GM21360 (cell line): ENCODE data around the gene ZFAND2B.
A peak's percentile ranks its signal among the peaks of the same experiment; 100 is the strongest.

Source experiments
- ATAC-seq: cut with Tn5 transposase; IDR thresholded peaks from one replicate; pipeline ENCODE4 v1.9.1; 2021; ENCODE audit warnings: mild to moderate bottlenecking, moderate library complexity; ENCODE audit not compliant: unreplicated experiment

The ZFAND2B gene

DNA sequence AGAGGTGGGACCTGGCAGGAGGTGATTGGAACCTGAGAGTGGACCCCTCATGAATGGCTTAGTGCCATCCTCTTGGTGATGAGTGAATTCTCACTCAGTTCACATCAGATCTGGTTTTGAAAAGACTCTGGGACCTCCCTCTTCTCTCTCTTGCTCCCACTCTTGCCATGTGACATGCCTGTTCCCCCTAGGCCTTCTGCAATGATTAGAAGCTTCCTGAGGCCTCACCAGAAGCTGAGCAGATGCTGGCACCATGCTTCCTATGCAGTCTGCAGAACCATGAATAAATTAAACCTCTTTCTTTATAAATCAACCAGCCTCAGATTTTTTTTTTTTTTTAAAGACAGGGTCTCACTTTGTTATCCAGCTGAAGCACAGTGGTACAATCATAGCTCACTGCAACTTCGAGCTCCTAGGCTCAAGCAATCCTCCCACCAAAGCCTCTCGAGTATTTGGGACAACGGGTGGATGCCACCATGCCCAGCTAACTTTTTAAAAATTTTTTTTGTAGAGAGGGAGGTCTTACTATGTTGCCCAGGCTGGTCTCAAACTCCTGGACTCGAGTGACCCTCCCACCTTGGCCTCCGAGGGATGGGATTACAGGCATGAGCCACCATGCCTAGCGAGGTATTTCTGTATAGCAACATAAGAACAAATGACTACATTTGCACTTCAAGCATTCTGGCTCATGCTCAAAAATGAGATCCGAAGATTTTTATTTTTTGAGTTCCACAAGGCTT lies 2.0 kb upstream of the ZFAND2B start:
- ATAC-seq: no peak

DNA sequence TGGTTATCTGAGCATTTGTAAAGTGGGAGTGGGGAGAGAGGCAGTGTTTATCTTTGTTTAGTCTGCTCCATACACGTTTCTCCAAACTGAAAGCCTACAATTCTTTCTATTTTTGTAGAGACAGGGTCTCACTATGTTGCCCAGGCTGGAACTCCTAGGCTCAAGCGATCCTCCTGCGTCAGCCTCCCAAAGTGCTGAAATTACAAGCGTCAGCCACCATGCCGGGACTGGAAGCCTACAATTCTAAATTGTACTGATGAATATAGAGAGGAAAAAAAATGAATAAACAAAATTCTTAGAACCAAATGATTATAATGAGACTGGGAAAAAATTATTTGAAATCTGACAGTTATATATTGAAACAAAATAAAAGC lies 1.4 kb upstream of the ZFAND2B start:
- no peak for ATAC-seq

DNA sequence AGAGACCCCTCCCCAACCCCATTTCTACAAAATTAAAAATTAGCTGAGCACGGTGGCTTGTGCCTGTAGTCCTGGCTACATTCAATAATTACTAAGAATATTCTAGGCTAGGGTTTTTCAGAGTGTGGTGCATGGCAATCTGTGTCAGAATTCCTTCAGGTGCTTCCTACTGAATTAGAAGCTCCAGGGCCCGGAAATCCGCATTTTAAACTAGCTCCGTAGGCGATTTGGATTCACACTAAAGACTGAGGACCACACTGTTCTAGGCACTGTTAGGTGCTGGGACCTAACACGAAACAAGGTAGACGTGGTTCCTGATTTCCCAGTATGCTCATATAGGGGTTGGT lies 628 bp upstream of the ZFAND2B start:
- ATAC-seq: no peak

DNA sequence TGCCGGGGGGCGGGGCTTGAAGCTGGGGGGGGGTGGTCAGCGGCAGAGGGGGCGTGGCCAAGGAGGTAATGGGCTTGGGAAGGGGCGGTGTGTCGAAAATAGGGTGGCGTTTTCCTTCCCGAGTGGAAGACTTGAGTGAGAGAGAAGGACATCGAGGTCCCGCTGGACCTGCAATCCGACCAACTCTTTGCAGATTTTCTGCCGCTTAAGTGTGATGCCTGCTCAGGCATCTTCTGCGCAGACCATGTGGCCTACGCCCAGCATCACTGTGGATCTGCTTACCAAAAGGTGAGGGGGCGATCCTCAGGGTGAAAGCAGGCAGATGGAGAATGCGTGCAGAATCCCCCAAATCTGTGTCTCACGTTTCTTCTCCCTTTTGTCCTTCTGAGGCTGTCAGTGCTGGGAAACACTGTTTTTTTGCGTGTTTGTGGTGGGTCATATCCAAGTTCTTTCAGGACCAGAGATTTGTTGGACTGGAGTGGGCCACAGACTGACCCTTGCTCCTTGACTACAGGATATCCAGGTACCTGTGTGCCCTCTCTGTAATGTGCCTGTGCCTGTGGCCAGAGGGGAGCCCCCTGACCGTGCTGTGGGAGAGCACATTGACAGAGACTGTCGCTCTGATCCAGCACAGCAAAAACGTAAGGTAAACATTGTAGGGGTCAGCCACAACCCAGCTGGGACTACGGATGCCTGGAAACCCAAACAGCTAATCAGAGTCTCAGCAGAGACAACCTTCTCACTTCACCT lies 727 bp downstream of the ZFAND2B start:
- ATAC-seq: no peak

DNA sequence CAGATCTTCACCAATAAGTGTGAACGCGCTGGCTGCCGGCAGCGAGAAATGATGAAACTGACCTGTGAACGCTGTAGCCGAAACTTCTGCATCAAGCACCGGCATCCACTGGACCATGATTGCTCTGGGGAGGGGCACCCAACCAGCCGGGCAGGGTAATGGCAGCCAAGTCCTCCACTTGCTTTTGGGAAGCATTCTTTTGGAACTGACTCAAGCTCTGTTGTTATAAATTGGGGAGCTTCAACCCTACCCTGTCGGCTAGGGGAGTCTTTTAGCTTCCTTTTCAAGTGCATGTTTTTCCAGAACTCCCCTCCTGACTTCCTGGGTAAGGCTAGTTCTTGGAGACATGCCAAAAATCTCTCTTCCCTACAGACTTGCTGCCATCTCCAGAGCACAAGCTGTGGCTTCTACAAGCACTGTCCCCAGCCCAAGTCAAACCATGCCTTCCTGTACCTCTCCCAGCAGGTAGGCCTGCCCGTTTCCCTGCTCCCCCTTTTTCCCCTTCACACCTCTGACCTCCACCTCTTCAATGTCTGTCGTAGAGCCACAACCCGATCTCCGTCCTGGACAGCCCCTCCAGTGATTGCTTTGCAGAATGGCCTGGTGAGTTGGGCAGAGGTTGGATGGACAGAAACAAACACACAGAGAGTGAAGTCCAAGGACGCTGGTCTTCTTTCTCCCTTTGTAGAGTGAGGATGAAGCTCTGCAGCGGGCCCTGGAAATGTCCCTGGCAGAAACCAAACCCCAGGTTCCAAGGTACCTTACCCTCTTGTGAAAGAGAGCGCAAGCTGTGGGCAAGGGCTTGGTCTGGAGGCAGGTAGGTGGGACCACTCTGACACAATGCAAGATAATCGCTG lies 1.5 kb downstream of the ZFAND2B start:
- no peak for ATAC-seq

DNA sequence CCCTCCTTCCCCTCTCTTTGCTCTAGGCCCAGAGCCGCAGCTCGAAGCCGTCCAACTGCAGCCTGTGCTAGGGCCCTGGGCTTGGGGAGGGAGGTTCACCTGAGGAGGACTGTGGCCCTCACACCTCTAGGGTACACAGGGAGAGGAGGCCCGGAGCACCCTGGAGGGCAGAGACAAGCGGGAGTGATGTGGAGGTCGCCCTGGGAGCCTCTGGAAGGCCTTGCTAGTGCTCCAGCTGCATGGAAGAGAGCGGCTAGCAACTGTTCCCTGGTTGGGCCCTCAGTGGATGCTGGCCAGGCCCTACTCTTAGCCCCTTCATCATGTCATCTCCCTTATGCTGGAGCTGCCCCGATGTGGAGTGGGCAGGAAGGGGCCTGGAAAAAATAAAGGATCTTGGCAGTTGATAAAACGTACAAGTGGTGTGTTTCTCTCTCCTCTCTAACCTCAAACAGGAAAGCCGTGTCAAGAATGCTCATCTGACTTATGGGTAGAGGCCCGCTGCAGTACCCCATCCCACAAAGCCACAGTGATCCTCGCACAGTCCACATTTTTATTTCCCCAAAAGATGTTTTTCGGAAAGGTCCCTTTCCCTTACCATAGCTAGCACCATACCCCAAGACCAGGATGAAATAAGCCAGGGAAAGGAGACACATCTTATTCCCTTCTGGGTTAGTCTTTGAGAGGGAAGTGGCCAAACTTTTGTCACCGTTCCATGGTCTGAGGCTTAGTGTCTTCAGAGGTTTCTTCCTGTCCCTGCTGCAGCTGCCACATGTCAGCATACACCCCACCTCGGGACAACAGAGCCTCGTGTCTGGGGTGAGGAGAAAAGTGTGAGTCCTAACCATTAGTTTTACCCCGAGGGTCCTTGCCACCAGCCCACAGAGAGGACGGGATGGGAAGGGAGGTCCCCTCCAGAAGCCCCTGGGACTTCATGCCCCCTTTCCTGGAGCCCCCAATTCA lies 2.9 kb downstream of the ZFAND2B start:
- ATAC-seq: no peak

DNA sequence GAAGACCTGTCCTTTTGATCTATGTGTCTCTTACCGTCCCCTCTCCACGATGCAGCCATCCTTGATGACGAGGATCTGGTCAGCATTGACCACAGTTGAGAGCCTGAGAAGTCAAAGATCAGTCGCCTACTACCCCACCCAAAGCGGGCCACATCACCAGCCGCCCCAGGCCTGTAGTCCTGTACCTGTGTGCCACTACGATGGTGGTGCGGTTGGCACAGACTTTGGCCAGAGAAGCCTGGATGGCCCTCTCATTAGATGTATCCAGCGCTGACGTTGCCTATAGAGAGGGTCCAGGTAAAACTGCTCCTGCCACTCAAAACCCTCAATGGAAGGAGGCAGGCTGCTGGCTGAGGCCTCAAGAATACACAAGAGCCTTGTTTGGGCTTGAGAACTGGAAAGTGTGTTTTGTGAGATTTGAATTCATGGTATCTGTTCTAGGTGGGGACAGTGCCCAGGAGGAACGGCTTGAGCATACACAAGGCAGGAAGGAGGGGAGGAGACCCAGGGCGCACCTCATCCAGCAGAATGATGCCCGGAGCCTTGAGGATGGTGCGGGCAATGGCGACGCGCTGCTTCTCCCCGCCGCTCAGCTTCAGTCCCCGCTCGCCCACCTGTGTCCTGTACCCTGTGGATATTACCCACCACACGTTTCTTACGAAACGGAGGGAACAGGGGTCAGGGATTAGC lies 3.8 kb downstream of the ZFAND2B start:
- ATAC-seq: no peak

DNA sequence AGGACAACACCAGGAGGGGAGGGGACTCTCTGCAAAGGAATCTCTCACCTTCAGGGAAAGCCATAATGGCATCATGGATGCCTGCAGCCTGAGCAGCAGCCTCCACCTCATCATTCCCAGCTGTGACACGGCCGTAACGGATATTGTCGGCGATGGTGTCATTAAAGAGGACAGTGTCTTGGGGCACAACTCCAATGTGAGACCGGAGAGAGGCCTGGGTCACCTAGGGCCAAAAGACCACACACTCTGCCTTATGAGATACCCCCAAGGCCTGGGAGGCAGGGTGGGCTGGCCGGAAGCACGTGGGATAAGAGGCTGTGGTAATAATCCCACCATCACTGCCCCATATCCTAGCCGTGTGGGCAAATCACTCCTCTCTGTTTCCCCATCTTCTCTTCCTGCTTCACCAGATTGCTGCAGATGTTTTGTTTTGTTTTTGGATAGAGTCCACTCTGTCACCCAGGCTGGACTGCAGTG lies 4.3 kb downstream of the ZFAND2B start:
- no peak for ATAC-seq

DNA sequence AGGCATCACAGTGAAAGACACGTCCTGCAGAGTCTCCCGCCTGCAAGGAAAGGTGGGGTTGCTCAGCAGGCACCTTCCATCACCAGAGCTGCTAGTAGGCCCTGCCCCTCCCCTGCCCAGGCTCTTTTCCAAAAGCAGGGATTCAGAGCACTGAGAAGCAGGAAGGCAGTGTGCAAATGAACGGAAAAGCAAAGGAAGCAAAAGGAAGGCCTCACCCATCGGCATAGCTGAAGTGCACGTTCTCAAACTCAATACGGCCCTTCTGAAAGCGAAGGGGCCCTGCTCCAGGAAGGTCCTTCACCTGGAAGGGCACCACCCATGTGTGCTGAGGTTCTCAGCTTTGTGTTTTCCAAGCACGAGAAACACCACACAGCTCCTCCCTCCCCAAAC lies 6.4 kb downstream of the ZFAND2B start:
- ATAC-seq: no peak

DNA sequence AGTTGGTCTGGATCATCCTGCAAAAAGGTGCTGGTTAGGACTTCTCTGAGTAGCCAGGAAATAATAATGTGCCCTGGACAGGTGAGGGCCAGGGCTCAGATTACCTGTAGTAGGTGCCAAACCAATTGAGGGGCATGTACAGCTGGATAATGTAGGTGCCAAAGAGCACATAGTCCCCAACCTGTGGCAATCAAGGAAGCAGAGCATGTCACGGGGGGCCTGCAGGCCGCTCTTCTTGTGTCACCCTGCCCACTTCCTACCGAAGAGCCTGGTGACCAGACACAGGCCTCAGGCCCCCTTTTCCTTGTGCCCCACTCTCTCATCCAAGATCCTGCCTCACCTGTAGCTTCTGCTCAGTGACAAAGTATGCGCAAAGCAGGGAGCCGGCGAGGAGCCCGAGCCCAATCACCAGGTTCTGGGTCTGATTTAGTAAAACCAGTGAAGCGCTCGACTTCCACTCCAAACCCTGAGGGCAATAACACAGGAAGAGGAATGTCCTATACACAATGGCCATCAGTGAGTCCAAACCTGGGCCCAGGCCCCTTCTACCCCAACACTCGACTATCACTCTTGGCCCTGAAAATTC lies 7.0 kb downstream of the ZFAND2B start:
- no peak for ATAC-seq

DNA sequence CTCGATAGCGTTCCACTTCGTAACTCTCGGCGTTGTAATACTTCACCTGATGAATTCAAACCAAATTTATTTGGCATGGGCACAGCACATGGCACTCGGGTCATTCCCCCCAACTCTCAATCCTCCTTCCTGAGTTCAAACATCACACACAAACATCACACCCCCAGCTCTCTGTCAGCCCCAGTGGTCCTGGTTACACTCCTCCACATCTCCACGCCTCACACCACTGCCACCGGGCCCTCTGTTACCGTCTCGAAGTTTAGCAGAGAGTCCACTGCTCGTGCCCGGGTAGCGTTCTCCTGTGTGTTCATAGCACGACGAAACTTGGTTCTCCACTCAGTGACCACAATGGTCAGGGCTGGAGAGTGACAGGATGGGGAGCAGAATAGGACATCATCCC lies 7.6 kb downstream of the ZFAND2B start:
- ATAC-seq: no peak

DNA sequence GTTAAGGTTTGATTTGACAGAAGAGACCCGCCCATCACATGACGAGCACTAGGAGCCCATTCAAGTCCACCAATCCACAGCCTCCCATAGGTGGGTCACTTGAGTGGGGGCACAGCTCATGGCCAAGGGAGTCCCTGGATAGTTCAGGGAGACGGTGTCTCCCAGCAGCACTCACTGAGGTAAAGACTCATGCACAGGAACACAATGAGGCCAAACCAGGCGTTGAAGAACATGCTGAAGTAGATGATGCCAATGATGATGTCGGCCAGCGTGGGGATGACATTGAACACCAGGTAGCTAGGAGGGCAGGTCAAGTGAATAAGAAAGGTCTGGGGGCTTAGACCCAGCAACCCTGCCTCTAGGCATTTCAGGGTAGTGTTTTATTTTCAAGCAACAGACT lies 8.2 kb downstream of the ZFAND2B start:
- ATAC-seq: no peak

DNA sequence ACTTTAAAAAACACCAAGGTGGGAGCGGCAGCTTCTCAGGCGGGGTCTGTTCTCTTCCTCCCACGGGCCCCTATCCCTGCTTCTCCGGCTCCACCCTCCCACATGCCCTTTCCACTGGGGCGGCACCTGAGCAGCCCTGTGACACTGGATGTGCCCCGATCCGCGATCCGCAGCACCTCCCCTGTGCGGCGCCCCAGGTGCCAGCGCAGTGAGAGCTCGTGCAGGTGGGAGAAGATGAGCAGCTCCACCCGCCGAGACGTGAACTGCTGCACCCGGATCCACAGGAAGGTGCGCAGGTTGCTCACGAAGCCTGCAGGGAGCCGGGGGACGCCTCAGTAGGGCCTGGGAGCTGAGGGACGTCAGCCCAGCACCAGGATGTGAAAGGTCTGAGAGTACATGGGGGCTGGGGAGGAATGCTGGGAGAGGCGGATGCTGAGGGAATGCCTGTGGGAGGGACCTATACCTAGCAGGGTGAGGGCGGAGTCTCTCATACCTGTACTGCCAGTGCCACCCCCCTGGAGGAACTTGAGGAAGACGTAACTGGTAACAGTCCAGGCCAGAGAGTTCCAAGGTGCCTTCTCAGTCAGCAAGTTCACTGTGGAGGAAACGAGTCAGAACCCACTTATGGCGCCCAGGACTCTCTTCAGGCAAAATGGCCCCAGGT lies 9.4 kb downstream of the ZFAND2B start:
- no peak for ATAC-seq

DNA sequence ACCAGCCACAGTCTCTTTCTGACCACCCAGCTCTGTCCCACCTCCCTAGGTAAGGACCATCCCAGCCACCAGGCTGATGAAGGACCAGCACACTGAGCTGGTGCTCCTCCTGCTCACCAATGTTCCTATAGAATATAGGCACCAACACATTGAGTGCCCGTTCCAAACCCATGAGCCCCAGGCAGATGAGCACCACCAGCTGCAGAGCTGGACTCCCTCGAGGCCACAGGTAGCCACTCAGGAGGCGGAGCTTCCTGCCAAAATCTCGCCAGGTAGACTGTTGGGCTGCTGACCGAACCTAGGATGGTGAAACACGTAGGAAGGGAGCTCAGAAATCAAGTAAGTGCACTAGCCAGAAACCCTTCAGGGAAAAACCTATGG lies 9.9 kb downstream of the ZFAND2B start:
- ATAC-seq: no peak

DNA sequence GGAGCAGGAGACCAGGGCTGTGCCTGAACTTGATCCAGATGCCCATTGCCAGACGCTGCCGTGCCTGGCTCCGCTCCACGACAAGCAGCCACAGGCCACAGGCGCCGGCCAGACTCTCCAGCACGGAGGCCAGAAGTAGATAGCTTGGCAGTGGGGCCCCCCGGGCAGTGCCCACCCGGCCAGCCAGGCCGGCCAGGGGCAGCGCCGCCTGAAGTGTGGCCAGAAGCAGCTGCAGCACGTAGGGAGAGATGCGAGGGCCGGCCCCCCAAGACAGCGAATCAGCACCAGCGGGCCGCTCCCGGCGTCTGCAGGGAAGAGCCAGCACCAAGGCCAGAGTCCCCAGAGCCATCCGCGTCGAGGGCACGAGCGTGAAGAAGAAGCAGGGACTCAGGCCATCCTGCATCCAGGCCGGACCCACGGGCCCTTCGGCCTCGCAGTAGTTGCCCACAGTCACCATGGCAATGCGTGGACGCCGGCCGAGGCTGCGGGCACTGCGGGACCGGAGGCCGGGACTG lies 11.7 kb downstream of the ZFAND2B start:
- peak; percentile 26 for ATAC-seq

DNA sequence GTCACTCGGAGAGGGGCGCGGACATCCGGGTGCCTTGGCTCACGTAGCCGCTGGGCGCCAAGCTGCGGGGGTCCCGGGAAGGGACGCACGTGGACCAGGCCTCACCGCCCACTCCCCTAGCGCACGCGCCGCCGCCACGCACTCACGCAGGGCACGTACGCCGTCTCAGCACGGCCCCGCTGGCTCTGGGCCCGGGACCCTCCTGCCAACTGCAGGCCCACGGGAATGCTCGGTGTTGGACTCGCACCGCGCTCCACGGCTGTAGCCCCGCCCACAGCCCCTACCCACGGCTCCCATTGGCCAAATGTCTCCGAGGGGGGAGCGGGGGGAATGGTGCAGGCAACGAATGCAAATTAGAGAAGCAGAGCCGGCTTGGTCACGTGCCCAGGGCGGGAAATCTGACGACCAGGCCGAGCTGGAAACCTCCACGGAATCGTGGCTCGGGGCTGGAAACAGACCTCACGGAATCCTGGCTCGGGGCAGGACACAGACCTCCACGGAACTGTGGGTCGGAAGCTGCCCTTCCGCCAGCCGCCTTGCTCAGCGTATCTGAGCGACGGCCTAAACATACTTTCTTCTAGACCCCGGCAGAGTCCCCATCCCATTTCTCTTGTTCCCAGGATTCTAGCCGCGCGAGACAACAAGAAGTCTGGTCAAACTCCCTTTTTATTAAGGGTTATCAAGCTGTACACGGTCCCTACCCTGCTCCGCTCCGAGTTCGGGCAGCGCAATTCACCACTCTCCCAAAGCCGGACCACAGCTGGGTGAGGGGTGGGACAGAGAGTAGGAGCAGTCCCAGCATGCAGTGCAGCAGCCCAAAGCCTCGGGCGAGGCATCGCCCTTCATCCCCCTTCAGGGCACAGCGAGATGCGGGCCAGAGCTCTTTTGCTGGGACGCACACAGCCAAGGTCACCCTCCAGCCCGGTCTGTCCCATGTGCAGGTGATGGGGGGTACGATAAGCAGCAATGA lies 12.4 kb downstream of the ZFAND2B start, which contains the start of gene ABCB6:
Gene ABCB6 (minus strand): TSS at position 227 of the 970 bp plus-strand sequence. CDS start 285 bp downstream, outside the sequence.
- peak; percentile 58 for ATAC-seq

DNA sequence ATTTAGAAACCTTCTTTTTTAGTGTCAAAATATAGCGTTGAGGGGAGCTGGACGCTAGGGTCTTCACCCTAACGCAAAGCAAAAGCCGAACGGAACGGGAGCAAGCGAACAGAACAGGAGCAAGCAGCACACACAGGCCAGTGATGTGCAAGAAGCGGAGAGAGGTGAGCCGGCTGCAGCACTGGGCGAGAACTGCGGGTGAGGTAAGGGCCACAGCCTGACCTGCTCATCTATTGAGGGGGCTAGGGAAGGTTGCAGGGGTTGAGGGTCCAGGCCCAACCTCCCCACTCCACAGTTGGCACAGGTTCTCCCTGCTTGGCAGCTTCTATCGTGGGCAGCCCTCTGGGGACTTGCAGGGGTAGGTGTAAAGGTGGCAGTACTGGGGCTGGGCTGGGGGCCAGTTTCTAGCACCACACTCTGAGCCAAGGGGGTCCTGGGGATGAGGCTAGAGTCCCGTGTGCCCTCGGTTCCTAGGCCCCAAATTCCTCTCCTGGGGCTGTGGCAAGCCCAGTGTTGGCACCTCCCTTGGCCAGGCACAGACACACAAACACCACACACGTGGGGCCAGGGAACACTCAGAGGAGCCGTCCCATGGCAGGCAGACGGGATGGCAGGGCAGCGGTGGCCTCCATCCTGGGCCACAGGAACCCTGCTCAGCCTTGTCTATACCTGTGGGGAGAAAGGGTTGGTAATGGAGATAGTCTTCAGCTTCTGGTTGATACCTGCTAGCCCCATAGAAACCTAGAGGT lies 13.4 kb downstream of the ZFAND2B start:
- ATAC-seq: no peak
